Hepatocyte (in vitro differentiated cells): Measurements from ENCODE around the gene PDE4B. TPM values are rescaled to one million over a fixed set of nuclear protein-coding genes. Genes with fewer than 3 reads are reported as not detected.

Source experiments
- DNase-seq: peaks from one replicate; pipeline ENCODE4 v3.0.0-alpha.2; 2016; ENCODE audit warnings: low spot score
- H2AFZ ChIP-seq: fragments of 200-600 bp; sonication (generic); 2 replicates; pipeline ENCODE4 v1.6.0; 2016; ENCODE audit warnings: antibody characterized with exemption, mild to moderate bottlenecking
- H3K27ac ChIP-seq: fragments of 200-600 bp; sonication (generic); 2 replicates; pipeline ENCODE4 v1.5.1; 2016; ENCODE audit warnings: mild to moderate bottlenecking
- H3K27me3 ChIP-seq: fragments of 200-600 bp; sonication (generic); 2 replicates; pipeline ENCODE4 v1.6.1; 2016
- H3K36me3 ChIP-seq: fragments of 200-600 bp; sonication (generic); replicated peaks from 2 replicates; pipeline ENCODE4 v1.5.1; 2016; ENCODE audit warnings: low read depth; ENCODE audit not compliant: insufficient read depth
- H3K4me1 ChIP-seq: fragments of 200-600 bp; sonication (generic); 2 replicates; pipeline ENCODE4 v1.5.1; 2016; ENCODE audit warnings: mild to moderate bottlenecking, moderate library complexity; ENCODE audit not compliant: insufficient read depth
- H3K4me2 ChIP-seq: fragments of 200-600 bp; sonication (generic); 2 replicates; pipeline ENCODE4 v1.6.0; 2016
- H3K4me3 ChIP-seq: fragments of 200-600 bp; sonication (generic); 2 replicates; pipeline ENCODE4 v1.5.1; 2016; ENCODE audit warnings: mild to moderate bottlenecking
- H3K79me2 ChIP-seq: fragments of 200-600 bp; sonication (generic); 2 replicates; pipeline ENCODE4 v1.6.0; 2017; ENCODE audit warnings: mild to moderate bottlenecking
- H3K9me2 ChIP-seq: fragments of 200-600 bp; sonication (generic); replicated peaks from 2 replicates; pipeline ENCODE4 v1.6.0; 2017; ENCODE audit warnings: mild to moderate bottlenecking; ENCODE audit not compliant: insufficient read depth
- H3K9me3 ChIP-seq: fragments of 200-600 bp; sonication (generic); 2 replicates; pipeline ENCODE4 v1.5.1; 2016; ENCODE audit warnings: low read depth, mild to moderate bottlenecking
- H4K20me1 ChIP-seq: fragments of 200-600 bp; sonication (generic); 2 replicates; pipeline ENCODE4 v1.6.0; 2016; ENCODE audit warnings: mild to moderate bottlenecking; ENCODE audit not compliant: insufficient read depth, poor library complexity, severe bottlenecking
- EZH2 ChIP-seq: fragments of 200-600 bp; sonication (generic); IDR thresholded peaks from 2 replicates; pipeline ENCODE4 v1.6.1; 2016; ENCODE audit warnings: antibody characterized with exemption, mild to moderate bottlenecking, borderline replicate concordance
- EZH2phosphoT487 ChIP-seq: fragments of 200-600 bp; sonication (generic); IDR thresholded peaks from one replicate; pipeline ENCODE4 v1.6.1; 2018; ENCODE audit warnings: antibody characterized with exemption, mild to moderate bottlenecking, low read depth, moderate library complexity; ENCODE audit not compliant: unreplicated experiment, severe bottlenecking
- WGBS: methylation state at CpG from one replicate; pipeline ENCODE4 v1.1.6; 2016; ENCODE audit warnings: low lambda C conversion rate; ENCODE audit errors: missing lambda C conversion rate; 5-methylcytosine and 5-hydroxymethylcytosine counted together
- polyA plus RNA-seq: library from polyadenylated mRNA; unstranded; fragments of >200 nt; fragmentation: Nextera tagmentation; extraction: Ambion mirVana; gene quantifications from 2 replicates; pipeline ENCODE4 v1.2.1, GENCODE V29; 2016
- total RNA-seq: library from RNA; depleted of rRNA; stranded (reverse); fragments of >200 nt; gene quantifications from 2 replicates; pipeline ENCODE4 v1.2.3, GENCODE V29; 2014
- TF ChIP-seq, protein P1 (sequence below): fragments of 200-600 bp; sonication (generic); IDR thresholded peaks from 2 replicates; pipeline ENCODE4 v1.5.1; 2016; ENCODE audit warnings: antibody characterized with exemption, mild to moderate bottlenecking; ENCODE audit not compliant: poor library complexity

Gene PDE4B
- total and polyA plus RNA-seq, 2 experiments from 2014 or later, result 1.8 to 3.4 TPM

DNA sequence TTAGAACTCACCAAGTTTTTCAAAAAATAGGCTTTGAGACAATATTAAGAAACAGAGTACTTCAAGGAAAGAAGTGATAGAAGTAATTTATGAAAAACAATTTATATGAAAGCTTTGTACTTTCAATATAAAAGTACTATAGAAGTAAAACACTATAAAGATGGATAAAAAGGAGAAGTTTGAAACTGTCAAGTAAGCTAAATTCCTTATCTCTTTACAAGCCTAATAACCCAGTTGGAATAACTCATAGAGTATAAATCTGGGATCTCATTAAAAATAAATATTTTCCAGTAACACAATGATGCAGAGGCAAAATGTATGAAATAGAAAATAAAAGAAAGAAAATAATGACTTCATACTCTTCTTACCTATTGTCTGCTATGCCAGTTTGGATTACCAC is 232.5 kb downstream of the PDE4B start:
- no peaks in the 10 kb centered on the region for H3K79me2 ChIP-seq
- DNase-seq, result no peak
- no peak overlapping the region for H3K27ac ChIP-seq
- no peaks in the 10 kb centered on the region for H4K20me1 ChIP-seq
- H3K36me3 ChIP-seq, result no peaks in the 10 kb centered on the region
- H3K9me2 ChIP-seq, result no peaks in the 10 kb centered on the region
- TF ChIP-seq, protein P1, sequence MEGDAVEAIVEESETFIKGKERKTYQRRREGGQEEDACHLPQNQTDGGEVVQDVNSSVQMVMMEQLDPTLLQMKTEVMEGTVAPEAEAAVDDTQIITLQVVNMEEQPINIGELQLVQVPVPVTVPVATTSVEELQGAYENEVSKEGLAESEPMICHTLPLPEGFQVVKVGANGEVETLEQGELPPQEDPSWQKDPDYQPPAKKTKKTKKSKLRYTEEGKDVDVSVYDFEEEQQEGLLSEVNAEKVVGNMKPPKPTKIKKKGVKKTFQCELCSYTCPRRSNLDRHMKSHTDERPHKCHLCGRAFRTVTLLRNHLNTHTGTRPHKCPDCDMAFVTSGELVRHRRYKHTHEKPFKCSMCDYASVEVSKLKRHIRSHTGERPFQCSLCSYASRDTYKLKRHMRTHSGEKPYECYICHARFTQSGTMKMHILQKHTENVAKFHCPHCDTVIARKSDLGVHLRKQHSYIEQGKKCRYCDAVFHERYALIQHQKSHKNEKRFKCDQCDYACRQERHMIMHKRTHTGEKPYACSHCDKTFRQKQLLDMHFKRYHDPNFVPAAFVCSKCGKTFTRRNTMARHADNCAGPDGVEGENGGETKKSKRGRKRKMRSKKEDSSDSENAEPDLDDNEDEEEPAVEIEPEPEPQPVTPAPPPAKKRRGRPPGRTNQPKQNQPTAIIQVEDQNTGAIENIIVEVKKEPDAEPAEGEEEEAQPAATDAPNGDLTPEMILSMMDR, result no peak
- TF ChIP-seq EZH2phosphoT487 (no peak), EZH2 (no peak)
- H3K4me3 ChIP-seq, result no peak overlapping the region
- H3K4me1 ChIP-seq, result no peaks in the 10 kb centered on the region
- no peaks in the 10 kb centered on the region for H3K9me3 ChIP-seq
- no peak overlapping the region for H3K4me2 ChIP-seq
- no peaks in the 10 kb centered on the region for H3K27me3 ChIP-seq
- H2AFZ ChIP-seq, result no peak overlapping the region

DNA sequence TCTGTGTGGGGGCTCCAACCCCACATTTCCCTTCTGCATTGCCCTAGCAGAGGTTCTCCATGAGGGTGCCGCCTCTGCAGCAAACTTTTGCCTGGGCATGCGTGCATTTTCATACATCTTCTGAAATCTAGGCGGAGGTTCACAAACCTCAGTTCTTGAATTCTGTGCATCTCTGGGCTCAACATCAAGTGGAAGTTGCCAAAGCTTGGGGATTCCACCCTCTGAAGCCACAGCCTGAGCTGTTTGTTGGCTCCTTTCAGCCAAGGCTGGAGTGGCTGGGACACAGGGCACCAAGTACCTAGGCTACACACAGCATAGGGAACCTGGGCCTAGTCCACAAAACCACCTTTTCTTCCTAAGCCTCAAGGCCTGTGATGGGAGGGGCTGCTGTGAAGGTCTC is 235.3 kb downstream of the PDE4B start:
- no peaks in the 10 kb centered on the region for H3K4me1 ChIP-seq
- 96% methylated on average over 3 of the region's 3 CpGs for WGBS
- no peak overlapping the region for H3K4me2 ChIP-seq
- H4K20me1 ChIP-seq, result no peaks in the 10 kb centered on the region
- H3K4me3 ChIP-seq, result no peak overlapping the region
- no peaks in the 10 kb centered on the region for H3K27me3 ChIP-seq
- no peaks in the 10 kb centered on the region for H3K9me2 ChIP-seq
- H3K9me3 ChIP-seq, result no peaks in the 10 kb centered on the region
- H3K27ac ChIP-seq, result no peak overlapping the region
- H3K36me3 ChIP-seq, result no peaks in the 10 kb centered on the region
- DNase-seq, result no peak
- no peak overlapping the region for H2AFZ ChIP-seq
- no peaks in the 10 kb centered on the region for H3K79me2 ChIP-seq
- TF ChIP-seq, protein P1, result no peak
- no peak for TF ChIP-seq EZH2phosphoT487
- TF ChIP-seq EZH2, result no peak

DNA sequence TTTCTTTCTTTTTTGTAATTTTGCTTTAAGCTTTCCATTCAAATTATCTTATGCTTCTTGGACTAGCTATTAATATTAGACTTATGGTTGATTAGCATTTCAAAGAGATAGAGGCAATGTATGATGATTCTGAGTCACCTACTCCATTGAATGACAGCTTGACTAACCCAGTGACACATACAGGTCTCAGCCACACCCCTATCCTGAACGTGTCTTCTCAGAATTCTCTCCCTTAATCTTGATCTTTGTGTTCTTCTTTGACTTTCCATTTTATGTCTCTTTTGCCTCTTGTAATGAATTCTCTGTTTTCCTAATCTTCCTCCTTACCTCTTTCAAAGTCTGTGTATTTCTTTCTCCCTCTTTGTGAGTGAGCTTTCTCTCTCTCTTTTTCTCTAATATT is 241.1 kb downstream of the PDE4B start:
- H4K20me1 ChIP-seq, result no peaks in the 10 kb centered on the region
- H3K27ac ChIP-seq, result no peak overlapping the region
- TF ChIP-seq EZH2 (no peak), EZH2phosphoT487 (no peak)
- TF ChIP-seq, protein P1, result no peak
- H3K4me2 ChIP-seq, result no peak overlapping the region
- 11% methylated on average over 1 of the region's 1 CpG for WGBS
- H2AFZ ChIP-seq, result no peak overlapping the region
- no peak for DNase-seq
- H3K79me2 ChIP-seq, result no peaks in the 10 kb centered on the region
- no peaks in the 10 kb centered on the region for H3K9me2 ChIP-seq
- H3K4me3 ChIP-seq, result no peak overlapping the region
- H3K4me1 ChIP-seq, result no peaks in the 10 kb centered on the region
- no peaks in the 10 kb centered on the region for H3K9me3 ChIP-seq
- no peaks in the 10 kb centered on the region for H3K36me3 ChIP-seq
- H3K27me3 ChIP-seq, result peaks cover 3% of the 10 kb centered on the region

DNA sequence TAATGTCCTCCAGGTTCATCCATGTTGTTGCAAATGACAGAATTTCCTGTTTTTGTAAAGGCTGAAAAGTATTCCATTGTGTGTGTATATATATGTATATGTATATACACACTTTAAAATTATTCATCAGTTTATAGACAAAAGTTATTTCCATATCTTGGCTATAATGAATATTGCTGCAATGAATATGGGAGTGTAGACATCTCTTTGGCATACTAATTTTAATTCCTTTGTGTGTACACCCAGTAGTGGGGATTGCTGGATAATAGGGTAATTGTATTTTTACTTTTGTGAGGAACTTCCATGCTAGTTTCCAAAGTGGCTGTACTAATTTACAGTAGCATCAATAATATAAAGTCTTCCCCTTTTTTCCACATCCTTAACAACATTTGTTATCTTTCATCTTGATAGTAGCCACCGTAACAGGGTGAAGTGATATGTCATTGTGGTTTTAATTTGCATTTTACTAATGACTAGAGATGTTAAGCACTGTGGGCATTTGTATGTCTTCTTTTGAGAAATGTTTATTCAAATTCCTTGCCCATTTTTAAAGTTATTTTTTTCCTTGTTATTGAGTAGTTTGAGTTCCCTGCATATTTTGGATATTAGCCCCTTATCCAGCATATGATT is 243.0 kb downstream of the PDE4B start:
- TF ChIP-seq EZH2phosphoT487 (no peak), EZH2 (no peak)
- TF ChIP-seq, protein P1, result no peak
- H3K36me3 ChIP-seq, result no peaks in the 10 kb centered on the region
- DNase-seq, result no peak
- H3K27me3 ChIP-seq, result peaks cover 9% of the 10 kb centered on the region
- no peak overlapping the region for H2AFZ ChIP-seq
- no peaks in the 10 kb centered on the region for H3K4me1 ChIP-seq
- WGBS, result 42% methylated on average over 1 of the region's 1 CpG
- H3K4me3 ChIP-seq, result no peak overlapping the region
- H3K4me2 ChIP-seq, result no peak overlapping the region
- no peaks in the 10 kb centered on the region for H3K79me2 ChIP-seq
- no peaks in the 10 kb centered on the region for H4K20me1 ChIP-seq
- no peaks in the 10 kb centered on the region for H3K9me3 ChIP-seq
- H3K27ac ChIP-seq, result no peak overlapping the region
- no peaks in the 10 kb centered on the region for H3K9me2 ChIP-seq
